HG02642 (cell line): ENCODE measurements around the gene ERC1.
"Not testable (repeated sequence)": the region's sequence is repeated elsewhere in the genome, so short reads cannot be mapped to it uniquely, and the experiment has no call there.

Source experiments
- ATAC-seq: cut with Tn5 transposase; IDR thresholded peaks from one replicate; pipeline ENCODE4 v1.9.1; 2021; ENCODE audit warnings: mild to moderate bottlenecking; ENCODE audit not compliant: unreplicated experiment, poor library complexity

ERC1 gene

GRCh38 chr12:1338483-1339177 lies 347.6 kb downstream of the ERC1 start:
- ATAC-seq, result no peak

- not testable (repeated sequence) for ATAC-seq
Measured at GRCh38 chr12:1339178-1339541, 348.1 kb downstream of the ERC1 start.

- ATAC-seq, result no peak
Measured at GRCh38 chr12:1339618-1340319, 348.7 kb downstream of the ERC1 start.

- not testable (repeated sequence) for ATAC-seq
Measured at GRCh38 chr12:1341270-1341669, 350.2 kb downstream of the ERC1 start.

- ATAC-seq, result no peak
Measured at GRCh38 chr12:1343422-1343821, 352.4 kb downstream of the ERC1 start.

GRCh38 chr12:1344245-1344644 lies 353.2 kb downstream of the ERC1 start:
- no peak for ATAC-seq

- ATAC-seq, result no peak
Measured at GRCh38 chr12:1346126-1346525, 355.1 kb downstream of the ERC1 start.

GRCh38 chr12:1347294-1347693 lies 356.3 kb downstream of the ERC1 start:
- ATAC-seq, result no peak

GRCh38 chr12:1348606-1349005 lies 357.6 kb downstream of the ERC1 start:
- no peak for ATAC-seq

- ATAC-seq, result no peak
Measured at GRCh38 chr12:1350055-1350933, 359.3 kb downstream of the ERC1 start.

GRCh38 chr12:1350934-1351240 lies 359.9 kb downstream of the ERC1 start:
- no peak for ATAC-seq

GRCh38 chr12:1351926-1352325 lies 360.9 kb downstream of the ERC1 start:
- ATAC-seq, result no peak

GRCh38 chr12:1353451-1353850 lies 362.4 kb downstream of the ERC1 start:
- no peak for ATAC-seq

GRCh38 chr12:1355396-1355795 lies 364.4 kb downstream of the ERC1 start:
- no peak for ATAC-seq

- ATAC-seq, result not testable (repeated sequence)
Measured at GRCh38 chr12:1355871-1356270, 364.8 kb downstream of the ERC1 start.

GRCh38 chr12:1356285-1356684 lies 365.3 kb downstream of the ERC1 start:
- no peak for ATAC-seq

- ATAC-seq, result no peak
Measured at GRCh38 chr12:1357171-1357570, 366.1 kb downstream of the ERC1 start.

GRCh38 chr12:1357711-1358110 lies 366.7 kb downstream of the ERC1 start:
- no peak for ATAC-seq

- no peak for ATAC-seq
Measured at GRCh38 chr12:1360441-1361210, 369.6 kb downstream of the ERC1 start.

- ATAC-seq, result no peak
Measured at GRCh38 chr12:1362143-1362662, 371.2 kb downstream of the ERC1 start.
